Stimulated activated CD4-positive, alpha-beta T cell treated with anti-CD3 and anti-CD28 coated beads, TNF-alpha, amount 100 ng/mL, for 4 hours (primary cell): ENCODE results near the gene MAPT.

Source experiments
- DNase-seq, 3 experiments: peaks; one replicate each; pipeline ENCODE4 v3.0.0-alpha.2; 2020; ENCODE audit warnings: low read depth in 3 of 3

Gene MAPT

GRCh38 chr17:46028981-46029565, 134.7 kb downstream of the MAPT start:
- DNase-seq: no peak

GRCh38 chr17:46029627-46030026, 135.3 kb downstream of the MAPT start:
- no peak for DNase-seq

GRCh38 chr17:46030752-46031151, 136.4 kb downstream of the MAPT start:
- no peak for DNase-seq

- no peak for DNase-seq
Measured at GRCh38 chr17:46031440-46031839, 137.1 kb downstream of the MAPT start.

- no peak for DNase-seq
Measured at GRCh38 chr17:46031920-46032319, 137.6 kb downstream of the MAPT start.

- no peak for DNase-seq
Measured at GRCh38 chr17:46032909-46033308, 138.6 kb downstream of the MAPT start.

- DNase-seq: no peak
Measured at GRCh38 chr17:46033392-46033791, 139.0 kb downstream of the MAPT start.

GRCh38 chr17:46035112-46035818, 140.9 kb downstream of the MAPT start:
- DNase-seq: no peak

- DNase-seq: no peak
Measured at GRCh38 chr17:46036491-46036890, 142.1 kb downstream of the MAPT start.

- DNase-seq: no peak
Measured at GRCh38 chr17:46037722-46038255, 143.4 kb downstream of the MAPT start.

- DNase-seq: no peak
Measured at GRCh38 chr17:46038414-46038813, 144.1 kb downstream of the MAPT start.

GRCh38 chr17:46038937-46039336, 144.6 kb downstream of the MAPT start:
- DNase-seq: no peak

GRCh38 chr17:46039592-46040186, 145.3 kb downstream of the MAPT start:
- DNase-seq: no peak

GRCh38 chr17:46042246-46042645, 147.9 kb downstream of the MAPT start:
- no peak for DNase-seq

- no peak for DNase-seq
Measured at GRCh38 chr17:46042925-46043324, 148.6 kb downstream of the MAPT start.

GRCh38 chr17:46043606-46044005, 149.3 kb downstream of the MAPT start:
- DNase-seq: no peak

- DNase-seq: peak in 1 of 3 experiments; percentile 34
Measured at GRCh38 chr17:46044286-46044928, 150.1 kb downstream of the MAPT start.

- no peak for DNase-seq
Measured at GRCh38 chr17:46044989-46045388, 150.6 kb downstream of the MAPT start.

- DNase-seq: no peak
Measured at GRCh38 chr17:46045639-46046038, 151.3 kb downstream of the MAPT start.

- no peak for DNase-seq
Measured at GRCh38 chr17:46046957-46047356, 152.6 kb downstream of the MAPT start.

GRCh38 chr17:46047398-46047797, 153.0 kb downstream of the MAPT start:
- no peak for DNase-seq

GRCh38 chr17:46047856-46048255, 153.5 kb downstream of the MAPT start:
- no peak for DNase-seq

- no peak for DNase-seq
Measured at GRCh38 chr17:46049656-46050055, 155.3 kb downstream of the MAPT start.
